ENCODE data around the gene GABRG3. TPM values are rescaled to one million over a fixed set of nuclear protein-coding genes. Genes with fewer than 3 reads are reported as not detected.

GABRG3 gene
- total and polyA plus RNA-seq, 2 experiments from 2014 or later, result 0.10 to 1.4 TPM

- TF ChIP-seq REST (IDR thresholded peaks at IDR 0.05; ENCODE audit: unreplicated experiment), result no peak
Observed at GRCh38 chr15:27426805-27427204, 455.8 kb downstream of the GABRG3 start (continued).

- no peak overlapping the region for H3K4me3 ChIP-seq
- no peak overlapping the region for H3K27ac Mint-ChIP-seq
- DNase-seq (ENCODE audit: low spot score), result no peak
- no peaks in the 10 kb centered on the region for H3K4me1 Mint-ChIP-seq
- TF ChIP-seq CREB1 (CRISPR knock-in tag; IDR thresholded peaks at IDR 0.05; ENCODE audit: low read depth) (no peak), CTCF (conservative IDR thresholded peaks at IDR 0.05; ENCODE audit: low read depth in 2 of 2) (no peak), STAT1 (IDR thresholded peaks at IDR 0.05; ENCODE audit: unreplicated experiment) (no peak), NANOG (IDR thresholded peaks at IDR 0.05; ENCODE audit: borderline replicate concordance) (no peak), ZNF114 (CRISPR knock-in tag; IDR thresholded peaks at IDR 0.05) (no peak), ZNF331 (CRISPR knock-in tag; IDR thresholded peaks at IDR 0.05; ENCODE audit: low read depth) (no peak), EZH2phosphoT487 (IDR thresholded peaks at IDR 0.05; ENCODE audit: unreplicated experiment) (no peak), ETS1 (IDR thresholded peaks at IDR 0.05) (no peak), POLR2AphosphoS5 (IDR thresholded peaks at IDR 0.05; ENCODE audit: low read depth) (no peak), EZH2 (IDR thresholded peaks at IDR 0.05; ENCODE audit: low read depth, unreplicated experiment) (no peak), JUNB (IDR thresholded peaks at IDR 0.05; ENCODE audit: unreplicated experiment) (no peak)
- TF ChIP-seq, protein P1, sequence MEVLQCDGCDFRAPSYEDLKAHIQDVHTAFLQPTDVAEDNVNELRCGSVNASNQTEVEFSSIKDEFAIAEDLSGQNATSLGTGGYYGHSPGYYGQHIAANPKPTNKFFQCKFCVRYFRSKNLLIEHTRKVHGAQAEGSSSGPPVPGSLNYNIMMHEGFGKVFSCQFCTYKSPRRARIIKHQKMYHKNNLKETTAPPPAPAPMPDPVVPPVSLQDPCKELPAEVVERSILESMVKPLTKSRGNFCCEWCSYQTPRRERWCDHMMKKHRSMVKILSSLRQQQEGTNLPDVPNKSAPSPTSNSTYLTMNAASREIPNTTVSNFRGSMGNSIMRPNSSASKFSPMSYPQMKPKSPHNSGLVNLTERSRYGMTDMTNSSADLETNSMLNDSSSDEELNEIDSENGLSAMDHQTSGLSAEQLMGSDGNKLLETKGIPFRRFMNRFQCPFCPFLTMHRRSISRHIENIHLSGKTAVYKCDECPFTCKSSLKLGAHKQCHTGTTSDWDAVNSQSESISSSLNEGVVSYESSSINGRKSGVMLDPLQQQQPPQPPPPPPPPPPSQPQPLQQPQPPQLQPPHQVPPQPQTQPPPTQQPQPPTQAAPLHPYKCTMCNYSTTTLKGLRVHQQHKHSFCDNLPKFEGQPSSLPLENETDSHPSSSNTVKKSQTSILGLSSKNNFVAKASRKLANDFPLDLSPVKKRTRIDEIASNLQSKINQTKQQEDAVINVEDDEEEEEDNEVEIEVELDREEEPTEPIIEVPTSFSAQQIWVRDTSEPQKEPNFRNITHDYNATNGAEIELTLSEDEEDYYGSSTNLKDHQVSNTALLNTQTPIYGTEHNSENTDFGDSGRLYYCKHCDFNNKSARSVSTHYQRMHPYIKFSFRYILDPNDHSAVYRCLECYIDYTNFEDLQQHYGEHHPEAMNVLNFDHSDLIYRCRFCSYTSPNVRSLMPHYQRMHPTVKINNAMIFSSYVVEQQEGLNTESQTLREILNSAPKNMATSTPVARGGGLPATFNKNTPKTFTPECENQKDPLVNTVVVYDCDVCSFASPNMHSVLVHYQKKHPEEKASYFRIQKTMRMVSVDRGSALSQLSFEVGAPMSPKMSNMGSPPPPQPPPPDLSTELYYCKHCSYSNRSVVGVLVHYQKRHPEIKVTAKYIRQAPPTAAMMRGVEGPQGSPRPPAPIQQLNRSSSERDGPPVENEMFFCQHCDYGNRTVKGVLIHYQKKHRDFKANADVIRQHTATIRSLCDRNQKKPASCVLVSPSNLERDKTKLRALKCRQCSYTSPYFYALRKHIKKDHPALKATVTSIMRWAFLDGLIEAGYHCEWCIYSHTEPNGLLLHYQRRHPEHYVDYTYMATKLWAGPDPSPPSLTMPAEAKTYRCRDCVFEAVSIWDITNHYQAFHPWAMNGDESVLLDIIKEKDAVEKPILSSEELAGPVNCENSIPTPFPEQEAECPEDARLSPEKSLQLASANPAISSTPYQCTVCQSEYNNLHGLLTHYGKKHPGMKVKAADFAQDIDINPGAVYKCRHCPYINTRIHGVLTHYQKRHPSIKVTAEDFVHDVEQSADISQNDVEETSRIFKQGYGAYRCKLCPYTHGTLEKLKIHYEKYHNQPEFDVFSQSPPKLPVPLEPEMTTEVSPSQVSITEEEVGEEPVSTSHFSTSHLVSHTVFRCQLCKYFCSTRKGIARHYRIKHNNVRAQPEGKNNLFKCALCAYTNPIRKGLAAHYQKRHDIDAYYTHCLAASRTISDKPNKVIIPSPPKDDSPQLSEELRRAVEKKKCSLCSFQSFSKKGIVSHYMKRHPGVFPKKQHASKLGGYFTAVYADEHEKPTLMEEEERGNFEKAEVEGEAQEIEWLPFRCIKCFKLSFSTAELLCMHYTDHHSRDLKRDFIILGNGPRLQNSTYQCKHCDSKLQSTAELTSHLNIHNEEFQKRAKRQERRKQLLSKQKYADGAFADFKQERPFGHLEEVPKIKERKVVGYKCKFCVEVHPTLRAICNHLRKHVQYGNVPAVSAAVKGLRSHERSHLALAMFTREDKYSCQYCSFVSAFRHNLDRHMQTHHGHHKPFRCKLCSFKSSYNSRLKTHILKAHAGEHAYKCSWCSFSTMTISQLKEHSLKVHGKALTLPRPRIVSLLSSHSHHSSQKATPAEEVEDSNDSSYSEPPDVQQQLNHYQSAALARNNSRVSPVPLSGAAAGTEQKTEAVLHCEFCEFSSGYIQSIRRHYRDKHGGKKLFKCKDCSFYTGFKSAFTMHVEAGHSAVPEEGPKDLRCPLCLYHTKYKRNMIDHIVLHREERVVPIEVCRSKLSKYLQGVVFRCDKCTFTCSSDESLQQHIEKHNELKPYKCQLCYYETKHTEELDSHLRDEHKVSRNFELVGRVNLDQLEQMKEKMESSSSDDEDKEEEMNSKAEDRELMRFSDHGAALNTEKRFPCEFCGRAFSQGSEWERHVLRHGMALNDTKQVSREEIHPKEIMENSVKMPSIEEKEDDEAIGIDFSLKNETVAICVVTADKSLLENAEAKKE (CRISPR knock-in tag; IDR thresholded peaks at IDR 0.05), result no peak
- H3K27me3 ChIP-seq (ENCODE audit: insufficient read depth), result no peaks in the 10 kb centered on the region
- H3K9me2 ChIP-seq (ENCODE audit: insufficient read depth), result no peaks in the 10 kb centered on the region
- peaks cover 12% of the 10 kb centered on the region for H3K9me3 Mint-ChIP-seq
- H3K36me3 Mint-ChIP-seq (ENCODE audit: low read depth), result peaks cover 7% of the 10 kb centered on the region; the same call in 2 of the 3 replicates
- H3K36me3 ChIP-seq (ENCODE audit: insufficient read depth), result peaks cover 7% of the 10 kb centered on the region
- H3K4me2 ChIP-seq, result no peak overlapping the region
- H3K79me2 ChIP-seq (replicated peaks; ENCODE audit: insufficient read depth), result no peaks in the 10 kb centered on the region
- H3F3A ChIP-seq (replicated peaks; ENCODE audit: low read depth), result no peaks in the 10 kb centered on the region
- H4K20me1 ChIP-seq (replicated peaks; ENCODE audit: insufficient read depth), result no peaks in the 10 kb centered on the region
- no peak overlapping the region for H2AFZ ChIP-seq
- H3K27me3 Mint-ChIP-seq (ENCODE audit: insufficient read depth, low read depth, poor library complexity), result no peaks in the 10 kb centered on the region
- H3K4me3 Mint-ChIP-seq, result no peak overlapping the region
- no peak for ATAC-seq
- H3K27ac ChIP-seq (ENCODE audit: low read depth), result no peak overlapping the region
- no peaks in the 10 kb centered on the region for H3K4me1 ChIP-seq (ENCODE audit: insufficient read depth)
Observed at GRCh38 chr15:27427276-27427675, 456.3 kb downstream of the GABRG3 start.

Data from GM23338 (cell line).